HCT116 (cell line): ENCODE data around the gene SLC22A23. TPM values are rescaled to one million over a fixed set of nuclear protein-coding genes. Genes with fewer than 3 reads are reported as not detected.

ENCODE experiments used
- ATAC-seq: fragments of 200-7000 bp; cut with Tn5 transposase; 2 replicates; pipeline ENCODE4 v1.9.1; 2020; ENCODE audit warnings: mild to moderate bottlenecking, moderate library complexity
- BruUV-seq: library from RNA; stranded (reverse); fragments of 400-500 nt; replicated peaks from 2 replicates; lab custom pipeline; 2021; lab: Mats Ljungman, UMichigan
- CTCF ChIA-PET: fragments of 300-600 bp; sonication (Branson Sonifier 250); formaldehyde crosslinking; loops from one replicate; lab custom pipeline; 2021; ENCODE audit warnings: antibody characterized with exemption; lab: Charles Lee
- POLR2A ChIA-PET: fragments of 300-600, 350-600 bp; sonication (Branson Sonifier 250); formaldehyde crosslinking; loops from one replicate; lab custom pipeline; 2021; ENCODE audit warnings: antibody characterized with exemption; lab: Charles Lee
- RAD21 ChIA-PET, 2 experiments: fragments of 300-600 bp; sonication (Branson Sonifier 250); formaldehyde crosslinking; loops; one replicate each; lab custom pipeline; 2023; ENCODE audit warnings: low total read pairs in 2 of 2; ENCODE audit not compliant: uncharacterized antibody in 2 of 2, unreplicated experiment in 2 of 2, low non-redundant PET in 1 of 2; lab: Charles Lee
- DNase-seq: peaks from one replicate; pipeline ENCODE4 v3.0.0-alpha.2; 2010; ENCODE audit warnings: low read depth, low spot score
- H2AFZ ChIP-seq: fragments of 200-600 bp; shearing (Covaris generic), sonication (generic); 2 replicates; pipeline ENCODE4 v1.6.1; 2017; ENCODE audit warnings: low read depth, mixed run types, mixed read lengths, antibody characterized with exemption, low read length; ENCODE audit not compliant: poor library complexity, severe bottlenecking
- H3K27ac ChIP-seq: 2 replicates; pipeline ENCODE4 v1.5.1; 2012; ENCODE audit warnings: low read depth, low read length
- H3K27me3 ChIP-seq: fragments of 200-600 bp; sonication (generic); 2 replicates; pipeline ENCODE4 v1.6.1; 2016; ENCODE audit warnings: mixed run types, low read length, mixed read lengths; ENCODE audit not compliant: insufficient read depth
- H3K36me3 ChIP-seq, 2 experiments: fragments of 200-500 bp in 1 of 2; fragments of 200-600 bp in 1 of 2; sonication (Bioruptor generic) in 1 of 2; sonication (generic) in 1 of 2; 2 replicates each; pipeline versions ENCODE4 v1.5.1 to v1.6.1; 2014 to 2016; ENCODE audit warnings: low read length in 2 of 2, inconsistent platforms in 1 of 2, mixed read lengths in 1 of 2, mixed run types in 1 of 2; ENCODE audit not compliant: insufficient read depth in 2 of 2, control insufficient read depth in 1 of 2
- H3K4me1 ChIP-seq, 2 experiments: fragments of 200-600 bp in 1 of 2; sonication (generic) in 1 of 2; 2 replicates each; pipeline versions ENCODE4 v1.5.1 to v1.6.1; 2012 to 2017; ENCODE audit warnings: low read length in 2 of 2, inconsistent platforms in 1 of 2, mild to moderate bottlenecking in 1 of 2, mixed read lengths in 1 of 2, mixed run types in 1 of 2, moderate library complexity in 1 of 2; ENCODE audit not compliant: insufficient read depth in 2 of 2, control insufficient read depth in 1 of 2
- H3K4me2 ChIP-seq: fragments of 200-600 bp; sonication (generic); 2 replicates; pipeline ENCODE4 v1.6.1; 2017; ENCODE audit warnings: mixed run types, low read length, mixed read lengths
- H3K4me3 ChIP-seq, 2 experiments: fragments of 200-600 bp in 1 of 2; sonication (generic) in 1 of 2; replicated peaks in 1 of 2; 2 replicates each; pipeline ENCODE4 v1.5.1; 2011 to 2016; ENCODE audit warnings: low read length in 2 of 2, control low read depth in 1 of 2, low read depth in 1 of 2, mild to moderate bottlenecking in 1 of 2, mixed read lengths in 1 of 2, mixed run types in 1 of 2
- H3K79me2 ChIP-seq: fragments of 200-600 bp; sonication (generic); 2 replicates; pipeline ENCODE4 v1.6.1; 2017; ENCODE audit warnings: mild to moderate bottlenecking, mixed run types, low read length, moderate library complexity, mixed read lengths; ENCODE audit not compliant: insufficient read depth
- H3K9ac ChIP-seq: fragments of 200-600 bp; sonication (generic); 2 replicates; pipeline ENCODE4 v1.6.1; 2016; ENCODE audit warnings: low read length, mixed read lengths
- H3K9me2 ChIP-seq: fragments of 200-600 bp; sonication (generic), shearing (Covaris generic); 2 replicates; pipeline ENCODE4 v1.6.1; 2017; ENCODE audit warnings: mixed run types, mild to moderate bottlenecking, moderate library complexity; ENCODE audit not compliant: insufficient read depth
- H3K9me3 ChIP-seq, 2 experiments: fragments of 200-500 bp in 1 of 2; fragments of 200-600 bp in 1 of 2; sonication (Bioruptor generic) in 1 of 2; sonication (generic) in 1 of 2; 2 replicates each; pipeline ENCODE4 v1.6.1; 2014 to 2017; ENCODE audit warnings: low read length in 2 of 2, mixed read lengths in 2 of 2, inconsistent platforms in 1 of 2, low read depth in 1 of 2, mild to moderate bottlenecking in 1 of 2, mixed run types in 1 of 2, moderate library complexity in 1 of 2; ENCODE audit not compliant: control insufficient read depth in 1 of 2, insufficient read depth in 1 of 2
- H4K20me1 ChIP-seq: fragments of 200-600 bp; sonication (generic), shearing (Covaris generic); 2 replicates; pipeline ENCODE4 v1.6.1; 2017; ENCODE audit warnings: mixed run types, mild to moderate bottlenecking, moderate library complexity; ENCODE audit not compliant: insufficient read depth
- ELF1 ChIP-seq: IDR thresholded peaks from 2 replicates; pipeline ENCODE4 v1.6.1; 2012; ENCODE audit warnings: low read depth, borderline replicate concordance
- EZH2 ChIP-seq: fragments of 200-600 bp; sonication (generic); IDR thresholded peaks from 2 replicates; pipeline ENCODE4 v1.6.1; 2017; ENCODE audit warnings: antibody characterized with exemption, mixed run types
- EZH2phosphoT487 ChIP-seq: fragments of 200-600 bp; IDR thresholded peaks from 2 replicates; pipeline ENCODE4 v1.6.1; 2018; ENCODE audit warnings: antibody characterized with exemption, borderline replicate concordance
- FOSL1 ChIP-seq: IDR thresholded peaks from 2 replicates; pipeline ENCODE4 v1.6.1; 2012; ENCODE audit warnings: low read depth
- JUND ChIP-seq: IDR thresholded peaks from 2 replicates; pipeline ENCODE4 v1.6.1; 2012
- POLR2A ChIP-seq: IDR thresholded peaks from 2 replicates; pipeline ENCODE4 v1.7.0; 2011; ENCODE audit warnings: borderline replicate concordance; ENCODE audit not compliant: insufficient read depth, insufficient read length; ENCODE audit errors: extremely low read depth
- POLR2AphosphoS5 ChIP-seq: IDR thresholded peaks from 2 replicates; pipeline ENCODE4 v1.6.1; 2011; ENCODE audit warnings: mild to moderate bottlenecking, low read depth, low read length, moderate library complexity
- RAD21 ChIP-seq: IDR thresholded peaks from 2 replicates; pipeline ENCODE4 v1.6.1; 2012; ENCODE audit warnings: low read depth, mild to moderate bottlenecking
- SP1 ChIP-seq: IDR thresholded peaks from 2 replicates; pipeline ENCODE4 v1.6.1; 2012; ENCODE audit warnings: low read depth
- SRF ChIP-seq: IDR thresholded peaks from 2 replicates; pipeline ENCODE4 v1.6.1; 2012; ENCODE audit warnings: low read depth
- TCF7L2 ChIP-seq: IDR thresholded peaks from 2 replicates; pipeline ENCODE4 v1.7.0; 2011; ENCODE audit warnings: borderline replicate concordance, inconsistent platforms; ENCODE audit not compliant: insufficient read depth, insufficient read length; ENCODE audit errors: extremely low read depth
- YY1 ChIP-seq: IDR thresholded peaks from 2 replicates; pipeline ENCODE4 v1.6.1; 2011; ENCODE audit warnings: low read length, low read depth, moderate library complexity, mild to moderate bottlenecking; ENCODE audit not compliant: insufficient replicate concordance; ENCODE audit errors: extremely low read depth
- ZNF274 ChIP-seq: fragments of 200-500 bp; sonication (Bioruptor generic); IDR thresholded peaks from 2 replicates; pipeline ENCODE4 v1.6.1; 2014; ENCODE audit warnings: mild to moderate bottlenecking, low read depth, low read length, inconsistent platforms
- intact Hi-C: fragments of 100-400 bp; cut with micrococcal nuclease; formaldehyde crosslinking; loops from 2 replicates; pipeline ENCODE4 v1.10.0; 2022
- total RNA-seq: library from RNA; stranded (reverse); gene quantifications from one replicate; pipeline ENCODE4 v1.2.1, GENCODE V29; 2021; ENCODE audit not compliant: unreplicated experiment
- TF ChIP-seq, protein P1 (sequence below): IDR thresholded peaks from 2 replicates; pipeline ENCODE4 v1.6.1; 2012; ENCODE audit warnings: low read depth
- TF ChIP-seq, protein P2 (sequence below), 3 experiments: fragments of 200-600 bp in 1 of 3; sonication (generic) in 1 of 3; IDR thresholded peaks in 2 of 3; conservative IDR thresholded peaks in 1 of 3; 2 replicates each; pipeline ENCODE4 v1.5.1; 2012 to 2017; ENCODE audit warnings: low read depth in 2 of 3, low read length in 2 of 3, antibody characterized with exemption in 1 of 3, borderline replicate concordance in 1 of 3, control low read depth in 1 of 3, mild to moderate bottlenecking in 1 of 3, mixed read lengths in 1 of 3, mixed run types in 1 of 3, moderate library complexity in 1 of 3; ENCODE audit not compliant: insufficient read depth in 1 of 3
- TF ChIP-seq, protein P3 (sequence below): IDR thresholded peaks from 2 replicates; pipeline ENCODE4 v1.6.1; 2012

SLC22A23 gene
- total RNA-seq, 1 experiment from 2014 or later: 11.5 TPM

DNA sequence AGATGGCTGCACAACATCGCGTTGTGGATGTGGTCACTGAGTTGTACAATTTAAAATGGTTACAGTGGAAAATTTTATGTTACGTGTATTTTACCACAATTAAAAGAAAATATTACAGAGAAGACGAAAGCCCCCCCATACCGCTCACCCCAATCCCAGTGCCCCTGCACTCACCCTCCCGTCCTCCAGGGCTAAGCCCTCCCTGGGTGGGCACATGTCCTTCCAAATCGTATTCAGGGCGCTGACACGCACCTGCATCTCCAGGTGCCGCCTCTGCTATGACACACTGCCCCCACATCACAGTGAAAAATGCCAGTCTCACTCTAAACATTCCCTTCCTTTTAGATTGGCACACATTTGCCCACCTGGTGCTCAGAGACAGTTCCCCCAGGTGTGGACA lies 148.7 kb downstream of the SLC22A23 start:
- H3K27ac ChIP-seq: no peak overlapping the region
- no peaks in the 10 kb centered on the region for H3K9me3 ChIP-seq
- ChIA-PET POLR2A (no interaction called here), RAD21 (no interaction called here), CTCF (no interaction called here)
- ATAC-seq (no peak), DNase-seq (no peak)
- no peak overlapping the region for H2AFZ ChIP-seq
- H3K4me2 ChIP-seq: no peak overlapping the region
- H4K20me1 ChIP-seq: no peaks in the 10 kb centered on the region
- no peaks in the 10 kb centered on the region for H3K4me1 ChIP-seq
- H3K79me2 ChIP-seq: no peaks in the 10 kb centered on the region
- BruUV-seq: no TSS peak
- no peaks in the 10 kb centered on the region for H3K9me2 ChIP-seq
- intact Hi-C loops: no loop called here
- H3K9ac ChIP-seq: no peak overlapping the region
- no peaks in the 10 kb centered on the region for H3K36me3 ChIP-seq
- no peak overlapping the region for H3K4me3 ChIP-seq
- H3K27me3 ChIP-seq: no peaks in the 10 kb centered on the region
- TF ChIP-seq ELF1 (no peak), ZNF274 (no peak), JUND (no peak), TCF7L2 (no peak)

DNA sequence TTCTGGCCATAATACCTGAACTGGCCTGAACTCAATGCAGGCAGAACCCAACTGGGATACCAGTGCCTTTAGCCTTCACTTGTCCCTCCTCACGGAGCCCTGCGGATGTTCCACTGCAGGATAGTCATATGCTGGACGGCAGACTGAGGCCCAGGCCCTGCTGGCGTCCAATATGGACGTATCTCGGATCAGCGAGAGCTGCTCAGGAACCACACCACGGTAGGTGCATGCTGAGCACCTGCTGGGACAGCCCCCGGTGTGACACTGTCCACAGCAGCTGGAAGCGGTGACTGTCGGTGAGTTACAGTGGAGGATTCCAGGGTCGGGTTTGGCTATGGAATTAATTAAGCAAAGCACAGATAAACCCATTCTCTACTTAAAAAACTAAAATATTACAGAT lies 149.4 kb downstream of the SLC22A23 start:
- POLR2A ChIA-PET: no interaction called here
- Histone ChIP-seq H3K79me2 (no peaks in the 10 kb centered on the region), H3K36me3 (no peaks in the 10 kb centered on the region), H4K20me1 (no peaks in the 10 kb centered on the region), H3K9me3 (no peaks in the 10 kb centered on the region), H2AFZ (no peak overlapping the region), H3K9ac (no peak overlapping the region), H3K27me3 (no peaks in the 10 kb centered on the region), H3K4me2 (no peak overlapping the region), H3K4me1 (no peaks in the 10 kb centered on the region), H3K9me2 (no peaks in the 10 kb centered on the region), H3K4me3 (no peak overlapping the region), H3K27ac (no peak overlapping the region)
- TF ChIP-seq SP1: no peak
- TF ChIP-seq JUND: no peak
- no peak for TF ChIP-seq EZH2
- TF ChIP-seq EZH2phosphoT487: no peak
- TF ChIP-seq, protein P1, sequence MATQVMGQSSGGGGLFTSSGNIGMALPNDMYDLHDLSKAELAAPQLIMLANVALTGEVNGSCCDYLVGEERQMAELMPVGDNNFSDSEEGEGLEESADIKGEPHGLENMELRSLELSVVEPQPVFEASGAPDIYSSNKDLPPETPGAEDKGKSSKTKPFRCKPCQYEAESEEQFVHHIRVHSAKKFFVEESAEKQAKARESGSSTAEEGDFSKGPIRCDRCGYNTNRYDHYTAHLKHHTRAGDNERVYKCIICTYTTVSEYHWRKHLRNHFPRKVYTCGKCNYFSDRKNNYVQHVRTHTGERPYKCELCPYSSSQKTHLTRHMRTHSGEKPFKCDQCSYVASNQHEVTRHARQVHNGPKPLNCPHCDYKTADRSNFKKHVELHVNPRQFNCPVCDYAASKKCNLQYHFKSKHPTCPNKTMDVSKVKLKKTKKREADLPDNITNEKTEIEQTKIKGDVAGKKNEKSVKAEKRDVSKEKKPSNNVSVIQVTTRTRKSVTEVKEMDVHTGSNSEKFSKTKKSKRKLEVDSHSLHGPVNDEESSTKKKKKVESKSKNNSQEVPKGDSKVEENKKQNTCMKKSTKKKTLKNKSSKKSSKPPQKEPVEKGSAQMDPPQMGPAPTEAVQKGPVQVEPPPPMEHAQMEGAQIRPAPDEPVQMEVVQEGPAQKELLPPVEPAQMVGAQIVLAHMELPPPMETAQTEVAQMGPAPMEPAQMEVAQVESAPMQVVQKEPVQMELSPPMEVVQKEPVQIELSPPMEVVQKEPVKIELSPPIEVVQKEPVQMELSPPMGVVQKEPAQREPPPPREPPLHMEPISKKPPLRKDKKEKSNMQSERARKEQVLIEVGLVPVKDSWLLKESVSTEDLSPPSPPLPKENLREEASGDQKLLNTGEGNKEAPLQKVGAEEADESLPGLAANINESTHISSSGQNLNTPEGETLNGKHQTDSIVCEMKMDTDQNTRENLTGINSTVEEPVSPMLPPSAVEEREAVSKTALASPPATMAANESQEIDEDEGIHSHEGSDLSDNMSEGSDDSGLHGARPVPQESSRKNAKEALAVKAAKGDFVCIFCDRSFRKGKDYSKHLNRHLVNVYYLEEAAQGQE: no peak
- TF ChIP-seq, protein P2, sequence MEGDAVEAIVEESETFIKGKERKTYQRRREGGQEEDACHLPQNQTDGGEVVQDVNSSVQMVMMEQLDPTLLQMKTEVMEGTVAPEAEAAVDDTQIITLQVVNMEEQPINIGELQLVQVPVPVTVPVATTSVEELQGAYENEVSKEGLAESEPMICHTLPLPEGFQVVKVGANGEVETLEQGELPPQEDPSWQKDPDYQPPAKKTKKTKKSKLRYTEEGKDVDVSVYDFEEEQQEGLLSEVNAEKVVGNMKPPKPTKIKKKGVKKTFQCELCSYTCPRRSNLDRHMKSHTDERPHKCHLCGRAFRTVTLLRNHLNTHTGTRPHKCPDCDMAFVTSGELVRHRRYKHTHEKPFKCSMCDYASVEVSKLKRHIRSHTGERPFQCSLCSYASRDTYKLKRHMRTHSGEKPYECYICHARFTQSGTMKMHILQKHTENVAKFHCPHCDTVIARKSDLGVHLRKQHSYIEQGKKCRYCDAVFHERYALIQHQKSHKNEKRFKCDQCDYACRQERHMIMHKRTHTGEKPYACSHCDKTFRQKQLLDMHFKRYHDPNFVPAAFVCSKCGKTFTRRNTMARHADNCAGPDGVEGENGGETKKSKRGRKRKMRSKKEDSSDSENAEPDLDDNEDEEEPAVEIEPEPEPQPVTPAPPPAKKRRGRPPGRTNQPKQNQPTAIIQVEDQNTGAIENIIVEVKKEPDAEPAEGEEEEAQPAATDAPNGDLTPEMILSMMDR (IDR thresholded peaks at IDR 0.05 in 2 of 3, conservative IDR thresholded peaks at IDR 0.05 in 1 of 3; ENCODE audit: borderline replicate concordance in 1 of 3, insufficient read depth in 1 of 3, low read depth in 2 of 3, low read length in 2 of 3): no peak
- TF ChIP-seq SRF: no peak
- no peak for TF ChIP-seq ZNF274
- no peak for TF ChIP-seq TCF7L2
- no peak for TF ChIP-seq RAD21
- no peak for TF ChIP-seq FOSL1
- TF ChIP-seq, protein P3, sequence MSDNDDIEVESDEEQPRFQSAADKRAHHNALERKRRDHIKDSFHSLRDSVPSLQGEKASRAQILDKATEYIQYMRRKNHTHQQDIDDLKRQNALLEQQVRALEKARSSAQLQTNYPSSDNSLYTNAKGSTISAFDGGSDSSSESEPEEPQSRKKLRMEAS: no peak
- no peak for TF ChIP-seq YY1
- no peak for TF ChIP-seq POLR2AphosphoS5
- TF ChIP-seq POLR2A: no peak
- DNase-seq: no peak
- intact Hi-C loops: no loop called here
- RAD21 ChIA-PET: no interaction called here
- BruUV-seq: no TSS peak
- no peak for ATAC-seq
- CTCF ChIA-PET: no interaction called here
